NCI-H2081 (cell line): ENCODE measurements around the gene MAP2K5.
"Not testable (repeated sequence)": the region's sequence is repeated elsewhere in the genome, so short reads cannot be mapped to it uniquely, and the experiment has no call there.

ENCODE experiments used
- DNase-seq, 2 experiments: peaks; one replicate each; lab custom pipeline; 2025; lab: John Stamatoyannopoulos, UW

MAP2K5 gene

GRCh38 chr15:67672834-67673233 is 130.3 kb downstream of the MAP2K5 start:
- DNase-seq: not testable (repeated sequence)

GRCh38 chr15:67674983-67675382 is 132.5 kb downstream of the MAP2K5 start:
- DNase-seq: no peak

- DNase-seq: no peak
Observed at GRCh38 chr15:67678089-67678488, 135.6 kb downstream of the MAP2K5 start.

GRCh38 chr15:67678993-67679392 is 136.5 kb downstream of the MAP2K5 start:
- DNase-seq: no peak

- peak in 1 of 2 experiments; percentile 33 for DNase-seq
Observed at GRCh38 chr15:67680641-67681040, 138.1 kb downstream of the MAP2K5 start.

- DNase-seq: peak; percentile 19 to 23
Observed at GRCh38 chr15:67685008-67685599, 142.6 kb downstream of the MAP2K5 start.

- DNase-seq: no peak
Observed at GRCh38 chr15:67685716-67686115, 143.2 kb downstream of the MAP2K5 start.

- DNase-seq: no peak
Observed at GRCh38 chr15:67690936-67691335, 148.4 kb downstream of the MAP2K5 start.

- DNase-seq: no peak
Observed at GRCh38 chr15:67691450-67691849, 148.9 kb downstream of the MAP2K5 start.

- DNase-seq: no peak
Observed at GRCh38 chr15:67692573-67692972, 150.1 kb downstream of the MAP2K5 start.

GRCh38 chr15:67696087-67696486 is 153.6 kb downstream of the MAP2K5 start:
- no peak for DNase-seq

GRCh38 chr15:67700023-67700422 is 157.5 kb downstream of the MAP2K5 start:
- no peak for DNase-seq

- DNase-seq: no peak
Observed at GRCh38 chr15:67701669-67702068, 159.2 kb downstream of the MAP2K5 start.

- no peak for DNase-seq
Observed at GRCh38 chr15:67707520-67708283, 165.2 kb downstream of the MAP2K5 start.

GRCh38 chr15:67708500-67708899 is 166.0 kb downstream of the MAP2K5 start:
- no peak for DNase-seq

GRCh38 chr15:67715170-67715569 is 172.7 kb downstream of the MAP2K5 start:
- peak; percentile 11 to 37 for DNase-seq

GRCh38 chr15:67716171-67716570 is 173.7 kb downstream of the MAP2K5 start:
- DNase-seq: no peak

- DNase-seq: no peak
Observed at GRCh38 chr15:67717776-67718175, 175.3 kb downstream of the MAP2K5 start.

- no peak for DNase-seq
Observed at GRCh38 chr15:67719330-67719959, 176.9 kb downstream of the MAP2K5 start.

GRCh38 chr15:67720556-67721175 is 178.2 kb downstream of the MAP2K5 start:
- peak in 1 of 2 experiments; percentile 15 for DNase-seq

- DNase-seq: no peak
Observed at GRCh38 chr15:67722030-67722817, 179.7 kb downstream of the MAP2K5 start.
